Astrocyte (in vitro differentiated cells and primary cell): ENCODE results near the gene C1orf159. TPM values are rescaled to one million over a fixed set of nuclear protein-coding genes. Genes with fewer than 3 reads are reported as not detected.

Experiments
- DNase-seq: peaks from one replicate; pipeline ENCODE4 v3.0.0-alpha.2; 2010; ENCODE audit warnings: low read depth
- FAIRE-seq: peaks from 2 replicates; lab custom pipeline; 2011; peaks lifted over from hg19 to GRCh38; lab: Jason Lieb, UNC
- H2AFZ ChIP-seq: 2 replicates; pipeline ENCODE4 v1.6.0; 2012; ENCODE audit warnings: low read depth, low read length, inconsistent platforms
- H3K27ac ChIP-seq: 2 replicates; pipeline ENCODE4 v1.5.1; 2011; ENCODE audit warnings: low read depth, low read length, inconsistent platforms
- H3K27me3 ChIP-seq: 2 replicates; pipeline ENCODE4 v1.6.0; 2011; ENCODE audit warnings: low read length, inconsistent platforms; ENCODE audit not compliant: insufficient read depth
- H3K36me3 ChIP-seq: 2 replicates; pipeline ENCODE4 v1.5.1; 2011; ENCODE audit warnings: low read length, inconsistent platforms; ENCODE audit not compliant: insufficient read depth
- H3K4me1 ChIP-seq: 2 replicates; pipeline ENCODE4 v1.5.1; 2011; ENCODE audit warnings: low read length, inconsistent platforms; ENCODE audit not compliant: insufficient read depth
- H3K4me2 ChIP-seq: 2 replicates; pipeline ENCODE4 v1.6.0; 2012; ENCODE audit warnings: low read length, inconsistent platforms
- H3K4me3 ChIP-seq: 2 replicates; pipeline ENCODE4 v1.5.1; 2011; ENCODE audit warnings: low read depth, mild to moderate bottlenecking, low read length, inconsistent platforms; ENCODE audit not compliant: insufficient read depth
- H3K79me2 ChIP-seq: 2 replicates; pipeline ENCODE4 v1.6.0; 2012; ENCODE audit warnings: mild to moderate bottlenecking, low read length, inconsistent platforms; ENCODE audit not compliant: insufficient read depth
- H3K9ac ChIP-seq: 2 replicates; pipeline ENCODE4 v1.6.0; 2012; ENCODE audit warnings: mild to moderate bottlenecking, low read length, inconsistent platforms
- H3K9me3 ChIP-seq: 2 replicates; pipeline ENCODE4 v1.5.1; 2012; ENCODE audit warnings: low read depth, mild to moderate bottlenecking, low read length, inconsistent platforms; ENCODE audit not compliant: insufficient read depth
- H4K20me1 ChIP-seq: 2 replicates; pipeline ENCODE4 v1.6.0; 2012; ENCODE audit warnings: low read length, inconsistent platforms; ENCODE audit not compliant: insufficient read depth
- H3K27ac Mint-ChIP-seq: one replicate; pipeline ENCODE4 v1.8.0; 2021; ENCODE audit warnings: mild to moderate bottlenecking, mixed read lengths; ENCODE audit not compliant: unreplicated experiment
- H3K27me3 Mint-ChIP-seq: one replicate; pipeline ENCODE4 v1.8.0; 2021; ENCODE audit warnings: low read depth, mixed read lengths; ENCODE audit not compliant: unreplicated experiment
- H3K36me3 Mint-ChIP-seq: one replicate; pipeline ENCODE4 v1.8.0; 2021; ENCODE audit warnings: low read depth, mixed read lengths; ENCODE audit not compliant: unreplicated experiment
- H3K4me1 Mint-ChIP-seq: one replicate; pipeline ENCODE4 v1.8.0; 2021; ENCODE audit warnings: low read depth, mixed read lengths; ENCODE audit not compliant: unreplicated experiment
- H3K4me3 Mint-ChIP-seq: one replicate; pipeline ENCODE4 v1.8.0; 2021; ENCODE audit warnings: mild to moderate bottlenecking, moderate library complexity, mixed read lengths; ENCODE audit not compliant: unreplicated experiment
- H3K9me3 Mint-ChIP-seq: one replicate; pipeline ENCODE4 v1.8.0; 2021; ENCODE audit warnings: mild to moderate bottlenecking, mixed read lengths; ENCODE audit not compliant: unreplicated experiment
- EZH2 ChIP-seq: IDR thresholded peaks from 2 replicates; pipeline ENCODE4 v1.6.1; 2012; ENCODE audit warnings: mild to moderate bottlenecking, low read length, inconsistent platforms; ENCODE audit not compliant: insufficient read depth
- total RNA-seq: library from RNA; stranded (reverse); gene quantifications from 2 replicates; pipeline ENCODE4 v1.2.1, GENCODE V29; 2021
- TF ChIP-seq, protein P1 (sequence below): IDR thresholded peaks from 2 replicates; pipeline ENCODE4 v1.5.1; 2011; ENCODE audit warnings: low read depth, mild to moderate bottlenecking, inconsistent platforms, low read length, moderate library complexity; ENCODE audit not compliant: insufficient read depth

C1orf159 gene
- total RNA-seq, 1 donor from 2014 or later: 13.9 TPM

DNA sequence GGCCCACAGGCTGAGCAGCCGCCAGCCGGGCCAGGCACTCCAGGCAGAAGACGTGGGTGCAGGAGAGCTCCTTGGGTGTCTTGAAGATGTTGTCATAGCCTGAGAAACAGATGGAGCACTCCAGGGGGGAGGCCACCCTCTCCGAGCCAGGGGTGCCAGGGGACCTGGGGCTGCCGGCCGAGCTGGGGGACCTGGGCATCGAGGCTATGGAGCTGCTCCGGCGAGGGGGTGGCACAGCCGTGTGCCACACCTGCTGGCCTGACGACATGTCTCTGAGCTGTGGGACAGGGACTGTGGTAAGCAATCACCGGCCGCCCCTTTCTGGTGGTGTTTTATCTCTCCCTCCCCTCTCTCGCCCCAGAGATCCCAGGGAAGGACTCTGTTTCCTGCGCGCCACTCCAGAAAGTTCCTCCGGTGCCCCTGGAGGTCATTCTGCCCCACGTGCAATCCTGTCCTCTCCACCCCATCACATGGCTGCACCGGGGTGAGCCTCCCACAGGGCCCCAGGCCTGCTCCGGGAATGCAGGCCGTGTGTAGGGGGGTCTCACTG is 43.5 kb downstream of the C1orf159 start:
- Mint-ChIP-seq H3K4me1 (peaks cover 4% of the 10 kb centered on the region), H3K36me3 (peaks cover 2% of the 10 kb centered on the region), H3K27ac (no peak overlapping the region), H3K9me3 (no peaks in the 10 kb centered on the region), H3K27me3 (peaks cover 3% of the 10 kb centered on the region), H3K4me3 (no peak overlapping the region)
- Histone ChIP-seq H2AFZ (no peak overlapping the region), H3K27me3 (no peaks in the 10 kb centered on the region), H3K9ac (no peak overlapping the region), H3K4me1 (peaks cover 12% of the 10 kb centered on the region), H3K9me3 (no peaks in the 10 kb centered on the region), H4K20me1 (no peaks in the 10 kb centered on the region), H3K4me3 (no peak overlapping the region), H3K79me2 (no peaks in the 10 kb centered on the region), H3K27ac (no peak overlapping the region), H3K36me3 (no peaks in the 10 kb centered on the region), H3K4me2 (no peak overlapping the region)
- no peak for TF ChIP-seq EZH2
- TF ChIP-seq, protein P1, sequence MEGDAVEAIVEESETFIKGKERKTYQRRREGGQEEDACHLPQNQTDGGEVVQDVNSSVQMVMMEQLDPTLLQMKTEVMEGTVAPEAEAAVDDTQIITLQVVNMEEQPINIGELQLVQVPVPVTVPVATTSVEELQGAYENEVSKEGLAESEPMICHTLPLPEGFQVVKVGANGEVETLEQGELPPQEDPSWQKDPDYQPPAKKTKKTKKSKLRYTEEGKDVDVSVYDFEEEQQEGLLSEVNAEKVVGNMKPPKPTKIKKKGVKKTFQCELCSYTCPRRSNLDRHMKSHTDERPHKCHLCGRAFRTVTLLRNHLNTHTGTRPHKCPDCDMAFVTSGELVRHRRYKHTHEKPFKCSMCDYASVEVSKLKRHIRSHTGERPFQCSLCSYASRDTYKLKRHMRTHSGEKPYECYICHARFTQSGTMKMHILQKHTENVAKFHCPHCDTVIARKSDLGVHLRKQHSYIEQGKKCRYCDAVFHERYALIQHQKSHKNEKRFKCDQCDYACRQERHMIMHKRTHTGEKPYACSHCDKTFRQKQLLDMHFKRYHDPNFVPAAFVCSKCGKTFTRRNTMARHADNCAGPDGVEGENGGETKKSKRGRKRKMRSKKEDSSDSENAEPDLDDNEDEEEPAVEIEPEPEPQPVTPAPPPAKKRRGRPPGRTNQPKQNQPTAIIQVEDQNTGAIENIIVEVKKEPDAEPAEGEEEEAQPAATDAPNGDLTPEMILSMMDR: no peak
- FAIRE-seq: no peak
- no peak for DNase-seq

DNA sequence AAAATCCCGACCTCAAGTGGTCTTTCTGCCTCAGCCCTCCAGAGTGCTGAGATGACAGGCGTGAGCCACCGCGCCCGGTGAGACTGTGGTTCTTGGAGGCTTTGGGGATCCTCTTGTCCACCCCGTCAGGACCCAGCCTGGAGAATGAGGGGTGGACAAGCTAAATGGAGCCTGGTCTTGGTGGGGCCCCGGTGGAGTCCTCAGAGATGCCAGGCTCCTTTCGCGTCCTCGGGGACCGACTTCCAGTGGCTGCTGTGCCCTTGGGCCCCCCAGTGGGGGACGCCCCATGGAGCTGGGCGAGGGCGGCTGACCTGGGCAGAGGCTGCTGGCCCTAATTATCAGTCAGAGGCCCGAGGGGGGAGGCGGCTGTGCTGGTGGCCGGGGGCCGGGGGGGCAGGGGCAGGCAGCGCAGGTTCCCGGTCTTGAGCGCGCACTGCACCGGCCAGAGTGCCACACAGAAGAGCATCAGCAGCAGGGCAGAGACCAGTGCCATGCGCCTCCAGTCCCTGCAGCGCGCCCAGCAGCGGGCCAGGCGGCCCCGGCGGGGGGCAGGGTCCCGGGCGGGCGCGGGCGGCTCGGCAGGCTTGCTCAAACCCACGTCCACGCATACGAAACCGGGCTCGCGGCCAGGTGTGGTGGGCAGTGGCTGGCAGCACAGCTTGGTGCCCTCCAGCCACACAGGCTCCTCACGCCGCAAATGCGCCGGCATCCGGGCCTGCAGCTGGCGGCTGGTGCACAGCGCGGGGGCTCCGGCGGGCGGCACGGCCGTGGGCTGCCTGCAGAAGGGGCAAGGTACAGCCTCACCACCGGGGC is 44.2 kb downstream of the C1orf159 start:
- no peaks in the 10 kb centered on the region for H3K27me3 ChIP-seq
- Mint-ChIP-seq H3K27ac (no peak overlapping the region), H3K27me3 (peaks cover 3% of the 10 kb centered on the region), H3K9me3 (no peaks in the 10 kb centered on the region), H3K36me3 (peaks cover 2% of the 10 kb centered on the region), H3K4me3 (no peak overlapping the region), H3K4me1 (peaks cover 4% of the 10 kb centered on the region)
- no peaks in the 10 kb centered on the region for H3K9me3 ChIP-seq
- no peaks in the 10 kb centered on the region for H3K79me2 ChIP-seq
- no peak overlapping the region for H2AFZ ChIP-seq
- no peak overlapping the region for H3K27ac ChIP-seq
- H3K9ac ChIP-seq: no peak overlapping the region
- no peak overlapping the region for H3K4me3 ChIP-seq
- H3K4me1 ChIP-seq: peaks cover 12% of the 10 kb centered on the region
- no peak overlapping the region for H3K4me2 ChIP-seq
- no peaks in the 10 kb centered on the region for H4K20me1 ChIP-seq
- no peaks in the 10 kb centered on the region for H3K36me3 ChIP-seq
- no peak for DNase-seq
- TF ChIP-seq EZH2: no peak
- TF ChIP-seq, protein P1: no peak
- no peak for FAIRE-seq
